SK-N-SH (cell line): Measurements from ENCODE around the gene XPO1. TPM values are rescaled to one million over a fixed set of nuclear protein-coding genes. Genes with fewer than 3 reads are reported as not detected.

Experiments
- CTCF ChIA-PET: fragments of 300-600, 350-600 bp; formaldehyde crosslinking; extraction: SDS; loops from one replicate; lab custom pipeline; 2021; lab: Yijun Ruan, JAX
- POLR2A ChIA-PET: fragments of 350-600 bp; sonication (Branson Sonifier 250); formaldehyde crosslinking; extraction: SDS; loops from one replicate; lab custom pipeline; 2020; ENCODE audit warnings: antibody characterized with exemption, inconsistent platforms; lab: Yijun Ruan, JAX
- DNase-seq: peaks from one replicate; pipeline ENCODE4 v3.0.0; 2012
- H2AFZ ChIP-seq: fragments of 200-600 bp; sonication (generic); 2 replicates; pipeline ENCODE4 v1.8.1; 2016; ENCODE audit warnings: antibody characterized with exemption, mild to moderate bottlenecking, low read depth
- H3F3A ChIP-seq: fragments of 200-600 bp; sonication (generic); replicated peaks from 2 replicates; pipeline ENCODE3; 2016; ENCODE audit warnings: antibody characterized with exemption, mild to moderate bottlenecking; ENCODE audit not compliant: insufficient read depth
- H3K27ac ChIP-seq, 2 experiments: fragments of 200-500 bp in 1 of 2; fragments of 200-600 bp in 1 of 2; sonication (Bioruptor generic) in 1 of 2; sonication (generic), shearing (Covaris generic) in 1 of 2; 2 replicates each; pipeline versions ENCODE4 v1.5.1 to v1.6.1; 2014 to 2016; ENCODE audit warnings: low read depth in 2 of 2, inconsistent platforms in 1 of 2, low read length in 1 of 2, mild to moderate bottlenecking in 1 of 2, mixed read lengths in 1 of 2
- H3K27me3 ChIP-seq: fragments of 200-600 bp; sonication (generic), shearing (Covaris generic); 2 replicates; pipeline ENCODE4 v1.6.1; 2016; ENCODE audit warnings: mixed run types; ENCODE audit not compliant: insufficient read depth
- H3K36me3 ChIP-seq, 2 experiments: fragments of 200-500 bp in 1 of 2; fragments of 200-600 bp in 1 of 2; sonication (Bioruptor generic) in 1 of 2; sonication (generic) in 1 of 2; replicated peaks in 1 of 2; 2 replicates each; pipeline versions ENCODE3 to v1.5.1; 2014 to 2016; ENCODE audit warnings: low read length in 1 of 2, mild to moderate bottlenecking in 1 of 2; ENCODE audit not compliant: insufficient read depth in 2 of 2, control insufficient read depth in 1 of 2
- H3K4me1 ChIP-seq, 2 experiments: fragments of 200-500 bp in 1 of 2; fragments of 200-600 bp in 1 of 2; sonication (Bioruptor generic) in 1 of 2; sonication (generic), shearing (Covaris generic) in 1 of 2; 2 replicates each; pipeline versions ENCODE4 v1.5.1 to v1.6.1; 2014 to 2016; ENCODE audit warnings: low read depth in 1 of 2, low read length in 1 of 2, mixed run types in 1 of 2; ENCODE audit not compliant: insufficient read depth in 2 of 2, control insufficient read depth in 1 of 2
- H3K4me2 ChIP-seq: fragments of 200-600 bp; sonication (generic), shearing (Covaris generic); 2 replicates; pipeline ENCODE4 v1.6.1; 2017; ENCODE audit warnings: mixed run types
- H3K4me3 ChIP-seq, 2 experiments: fragments of 200-500 bp in 1 of 2; fragments of 200-600 bp in 1 of 2; sonication (Bioruptor generic) in 1 of 2; sonication (generic), shearing (Covaris generic) in 1 of 2; 2 replicates each; pipeline versions ENCODE4 v1.5.1 to v1.8.1; 2014 to 2016; ENCODE audit warnings: low read depth in 2 of 2, inconsistent platforms in 1 of 2, low read length in 1 of 2, mild to moderate bottlenecking in 1 of 2, mixed read lengths in 1 of 2, moderate library complexity in 1 of 2
- H3K79me2 ChIP-seq: fragments of 200-600 bp; sonication (generic); 2 replicates; pipeline ENCODE4 v1.8.1; 2017; ENCODE audit warnings: mild to moderate bottlenecking; ENCODE audit not compliant: insufficient read depth
- H3K9ac ChIP-seq: fragments of 200-600 bp; sonication (generic); 2 replicates; pipeline ENCODE4 v1.6.1; 2017; ENCODE audit warnings: mixed run types
- H3K9me2 ChIP-seq: fragments of 200-600 bp; sonication (generic); 2 replicates; pipeline ENCODE4 v1.6.1; 2017; ENCODE audit warnings: mixed run types
- H3K9me3 ChIP-seq: fragments of 200-600 bp; sonication (generic); 2 replicates; pipeline ENCODE4 v1.6.1; 2017; ENCODE audit warnings: mixed run types, mild to moderate bottlenecking, moderate library complexity
- H4K20me1 ChIP-seq: fragments of 200-600 bp; sonication (generic); 2 replicates; pipeline ENCODE4 v1.6.1; 2017; ENCODE audit warnings: mild to moderate bottlenecking, mixed run types; ENCODE audit not compliant: insufficient read depth
- CHD2 ChIP-seq: fragments of 150-350 bp; IDR thresholded peaks from 2 replicates; pipeline ENCODE4 v1.6.1; 2018; ENCODE audit warnings: low read length; ENCODE audit not compliant: partially characterized antibody
- EZH2phosphoT487 ChIP-seq: fragments of 200-600 bp; sonication (generic); IDR thresholded peaks from 2 replicates; pipeline ENCODE4 v1.6.1; 2017; ENCODE audit warnings: low read depth, mixed run types, mild to moderate bottlenecking, antibody characterized with exemption, moderate library complexity, borderline replicate concordance
- FOXJ3 ChIP-seq: sonication (generic); formaldehyde crosslinking; IDR thresholded peaks from 2 replicates; pipeline ENCODE4 v1.5.1; 2020; ENCODE audit warnings: mild to moderate bottlenecking, missing genetic modification reagents
- GABPA ChIP-seq: IDR thresholded peaks from 2 replicates; pipeline ENCODE4 v1.4.0; 2012; ENCODE audit warnings: low read depth, mild to moderate bottlenecking
- GATA2 ChIP-seq: sonication (generic); formaldehyde crosslinking; IDR thresholded peaks from 2 replicates; pipeline ENCODE4 v1.5.0; 2020; ENCODE audit warnings: mild to moderate bottlenecking, missing genetic modification reagents
- MEF2A ChIP-seq: IDR thresholded peaks from 2 replicates; pipeline ENCODE4 v1.4.0; 2012; ENCODE audit warnings: low read depth, borderline replicate concordance
- MXI1 ChIP-seq: IDR thresholded peaks from 2 replicates; pipeline ENCODE4 v1.6.1; 2012; ENCODE audit warnings: mild to moderate bottlenecking, low read depth, low read length, improper control_type of control experiment
- PBX3 ChIP-seq: IDR thresholded peaks from 2 replicates; pipeline ENCODE4; 2012
- TCF12 ChIP-seq: IDR thresholded peaks from 2 replicates; pipeline ENCODE4 v1.4.0; 2012
- TEAD4 ChIP-seq: IDR thresholded peaks from 2 replicates; pipeline ENCODE4 v1.4.0; 2012; ENCODE audit warnings: mild to moderate bottlenecking, borderline replicate concordance; ENCODE audit not compliant: insufficient read depth
- USF1 ChIP-seq: IDR thresholded peaks from 2 replicates; pipeline ENCODE4 v1.4.0; 2012; ENCODE audit warnings: low read depth, borderline replicate concordance
- USF2 ChIP-seq: fragments of 150-350 bp; IDR thresholded peaks from 2 replicates; pipeline ENCODE4 v1.6.1; 2017; ENCODE audit warnings: antibody characterized with exemption, low read length, low read depth, borderline replicate concordance
- WGBS: methylation state at CpG from one replicate; pipeline ENCODE4 v1.1.6; 2017; ENCODE audit warnings: low lambda C conversion rate; 5-methylcytosine and 5-hydroxymethylcytosine counted together
- polyA plus RNA-seq, 3 experiments: library from polyadenylated mRNA; depleted of rRNA; stranded (reverse); fragments of >200 nt; gene quantifications; 2 replicates each; pipeline ENCODE4 v1.2.3, GENCODE V29; 2012

Gene XPO1
- polyA plus RNA-seq, 1 of the 3 experiments (the other 2 are of a cell fraction), result 61.0 TPM

- CTCF ChIA-PET, result no interaction called here
These were observed 74.2 kb downstream of the XPO1 start for GRCh38 chr2:61463769-61464475.

GRCh38 chr2:61461404-61461803, 76.8 kb downstream of the XPO1 start:
- TF ChIP-seq USF2 (no peak), MXI1 (no peak), FOXJ3 (CRISPR knock-in tag) (no peak), GABPA (no peak), PBX3 (no peak), EZH2phosphoT487 (no peak), MEF2A (no peak), USF1 (no peak), TEAD4 (no peak), CHD2 (no peak), TCF12 (no peak), GATA2 (CRISPR knock-in tag) (no peak)
- Histone ChIP-seq H3K4me2 (no peak overlapping the region), H2AFZ (no peak overlapping the region), H3K4me1 (peaks cover 0 to 18% of the 10 kb centered on the region in 2 experiments; a peak in 1 of 4 replicates), H3F3A (peaks cover 21% of the 10 kb centered on the region), H3K27ac (no peak overlapping the region), H3K36me3 (peaks cover 0 to 9% of the 10 kb centered on the region in 2 experiments), H3K27me3 (no peaks in the 10 kb centered on the region), H3K4me3 (no peak overlapping the region), H3K9me2 (no peaks in the 10 kb centered on the region), H3K79me2 (peaks cover 100% of the 10 kb centered on the region), H3K9me3 (no peaks in the 10 kb centered on the region), H3K9ac (no peak overlapping the region), H4K20me1 (peaks cover 67% of the 10 kb centered on the region)
- POLR2A ChIA-PET, result no interaction called here
- 100% methylated on average over 2 of the region's 2 CpGs for WGBS
- DNase-seq, result no peak
- CTCF ChIA-PET, result no interaction called here

More at GRCh38 chr2:61463769-61464475, 74.2 kb downstream of the XPO1 start:
- no peak for TF ChIP-seq FOXJ3 (CRISPR knock-in tag)
- H3K9me2 ChIP-seq, result no peaks in the 10 kb centered on the region
- peaks cover 5 to 26% of the 10 kb centered on the region in 2 experiments for H3K36me3 ChIP-seq
- H4K20me1 ChIP-seq, result peaks cover 72% of the 10 kb centered on the region
- POLR2A ChIA-PET, result no interaction called here
- H3K27ac ChIP-seq, result no peak overlapping the region
- peaks cover 27% of the 10 kb centered on the region for H3F3A ChIP-seq
- no peak overlapping the region for H3K4me3 ChIP-seq
- H2AFZ ChIP-seq, result no peak overlapping the region
- H3K9me3 ChIP-seq, result no peaks in the 10 kb centered on the region
- H3K79me2 ChIP-seq, result peaks cover 100% of the 10 kb centered on the region
- DNase-seq, result no peak
- WGBS, result 87% methylated on average over 7 of the region's 7 CpGs
- no peak overlapping the region for H3K9ac ChIP-seq
- H3K4me2 ChIP-seq, result no peak overlapping the region
- H3K4me1 ChIP-seq, result peaks cover 0 to 23% of the 10 kb centered on the region in 2 experiments; a peak in 1 of 4 replicates
- H3K27me3 ChIP-seq, result no peaks in the 10 kb centered on the region
